ENCODE measurements around the gene TAGAP.

GRCh38 chr6:159059141-159059540 lies 14.3 kb upstream of the TAGAP start:
- no peak for TF ChIP-seq CTCF (IDR thresholded peaks at IDR 0.05; ENCODE audit: low read length)
- no peak for TF ChIP-seq EZH2 (optimal IDR thresholded peaks at IDR 0.05; ENCODE audit: low read depth, low read length)
- TF ChIP-seq EZH2phosphoT487 (IDR thresholded peaks at IDR 0.05; ENCODE audit: low read length): no peak
